Neural progenitor cell (in vitro differentiated cells): ENCODE results near the gene ABTB2.

Source experiments
- EZH2 ChIP-seq: fragments of 200-600 bp; sonication (generic); IDR thresholded peaks from 2 replicates; pipeline ENCODE4 v1.6.1; 2017; ENCODE audit warnings: antibody characterized with exemption, mild to moderate bottlenecking, moderate library complexity
- TF ChIP-seq, protein P1 (sequence below): fragments of 200-600 bp; sonication (generic); IDR thresholded peaks from 2 replicates; pipeline ENCODE4 v1.5.1; 2017; ENCODE audit warnings: antibody characterized with exemption, mild to moderate bottlenecking

DNA sequence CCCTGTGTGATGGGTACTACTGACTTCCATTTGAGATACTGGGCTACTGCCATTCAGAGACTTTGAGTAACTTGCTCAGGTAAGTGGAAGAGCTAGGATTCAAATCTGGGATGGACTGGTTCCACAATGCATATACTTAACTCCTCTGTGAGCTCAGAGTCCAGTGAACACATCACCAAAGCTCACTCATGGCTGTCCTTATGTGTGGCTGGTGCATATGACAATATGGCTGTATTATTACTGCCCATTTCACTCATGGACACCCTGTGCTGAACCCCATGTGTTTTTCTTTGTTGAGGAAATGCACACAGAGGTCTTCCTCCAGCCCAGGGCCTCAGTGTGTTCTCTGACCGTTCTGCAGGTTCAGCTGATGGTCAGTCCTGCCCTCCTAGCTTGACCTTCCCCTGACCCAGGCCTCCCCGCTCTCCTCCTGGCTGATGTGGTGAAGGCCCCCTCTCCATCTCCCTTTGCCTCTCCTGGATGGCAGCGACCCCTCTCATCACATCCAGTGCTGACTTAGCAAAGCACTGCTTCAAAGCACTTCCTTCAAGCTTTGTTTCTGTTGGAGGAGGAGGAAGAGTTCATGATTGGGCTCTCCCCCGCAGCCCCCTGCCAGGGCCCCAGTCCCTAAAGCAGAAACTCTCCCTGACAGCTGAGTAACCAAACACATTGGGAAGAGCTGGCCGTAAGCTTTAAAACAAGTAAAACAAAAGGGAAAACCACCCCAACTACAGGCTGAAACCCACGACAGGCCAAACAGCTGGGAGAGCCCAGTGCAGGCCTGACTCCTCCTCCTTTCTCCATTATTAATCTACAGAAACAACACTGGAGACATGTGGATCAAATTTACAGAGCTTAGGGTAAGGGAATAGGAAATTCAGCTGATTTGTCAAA, 151.2 kb downstream of the ABTB2 start:
- TF ChIP-seq, protein P1, sequence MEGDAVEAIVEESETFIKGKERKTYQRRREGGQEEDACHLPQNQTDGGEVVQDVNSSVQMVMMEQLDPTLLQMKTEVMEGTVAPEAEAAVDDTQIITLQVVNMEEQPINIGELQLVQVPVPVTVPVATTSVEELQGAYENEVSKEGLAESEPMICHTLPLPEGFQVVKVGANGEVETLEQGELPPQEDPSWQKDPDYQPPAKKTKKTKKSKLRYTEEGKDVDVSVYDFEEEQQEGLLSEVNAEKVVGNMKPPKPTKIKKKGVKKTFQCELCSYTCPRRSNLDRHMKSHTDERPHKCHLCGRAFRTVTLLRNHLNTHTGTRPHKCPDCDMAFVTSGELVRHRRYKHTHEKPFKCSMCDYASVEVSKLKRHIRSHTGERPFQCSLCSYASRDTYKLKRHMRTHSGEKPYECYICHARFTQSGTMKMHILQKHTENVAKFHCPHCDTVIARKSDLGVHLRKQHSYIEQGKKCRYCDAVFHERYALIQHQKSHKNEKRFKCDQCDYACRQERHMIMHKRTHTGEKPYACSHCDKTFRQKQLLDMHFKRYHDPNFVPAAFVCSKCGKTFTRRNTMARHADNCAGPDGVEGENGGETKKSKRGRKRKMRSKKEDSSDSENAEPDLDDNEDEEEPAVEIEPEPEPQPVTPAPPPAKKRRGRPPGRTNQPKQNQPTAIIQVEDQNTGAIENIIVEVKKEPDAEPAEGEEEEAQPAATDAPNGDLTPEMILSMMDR = no peak
- no peak for TF ChIP-seq EZH2
